ENCODE results near the gene RFX7. TPM values are rescaled to one million over a fixed set of nuclear protein-coding genes. Genes with fewer than 3 reads are reported as not detected.
A peak's percentile ranks its signal among the peaks of the same experiment; 100 is the strongest.

Gene RFX7
- total and polyA plus RNA-seq, 2 of the 8 experiments (the other 6 are each of a cell fraction or from before 2014, with no cell fraction given): 10.4 to 40.9 TPM

- Histone ChIP-seq H3K4ac (replicated peaks; ENCODE audit: insufficient read length, low read depth, low read length) (peak overlapping the region; percentile 96), H3K23me2 (ENCODE audit: low read depth, low read length) (no peaks in the 10 kb centered on the region), H4K8ac (ENCODE audit: extremely low read depth, insufficient read depth, low read length) (0 out of 2 replicates have a peak overlapping the region, but pooled peaks have one; percentile 74), H3K27ac (ENCODE audit: low read depth, low read length) (peak overlapping the region; percentile 78), H3K23ac (ENCODE audit: insufficient read length) (no peak overlapping the region), H3K9ac (replicated peaks in 1 of 4; ENCODE audit: extremely low read depth in 1 of 4, low read depth in 3 of 4, low read length in 3 of 4) (peak overlapping the region; percentile 65 to 87 (median 76)), H3K56ac (replicated peaks; ENCODE audit: insufficient read length, low read depth, low read length) (peak overlapping the region; percentile 5), H2BK12ac (ENCODE audit: low read depth, low read length) (peak overlapping the region; percentile 86; the same call in 1 of the 2 replicates), H2BK5ac (ENCODE audit: low read depth, low read length) (peak overlapping the region; percentile 91), H3K18ac (ENCODE audit: extremely low read depth, low read length) (peak overlapping the region; percentile 82; the same call in 1 of the 2 replicates), H4K5ac (ENCODE audit: insufficient read length, low read depth, low read length) (peak overlapping the region; percentile 86), H2BK20ac (ENCODE audit: low read length) (no peak overlapping the region), H4K20me1 (replicated peaks in 1 of 2; ENCODE audit: control insufficient read depth in 1 of 2, insufficient read depth in 2 of 2, low read length in 2 of 2) (no peaks in the 10 kb centered on the region), H2AK5ac (ENCODE audit: low read depth, low read length) (no peak overlapping the region), H3K36me3 (ENCODE audit: control insufficient read depth in 2 of 4, insufficient read depth in 4 of 4, low read length in 3 of 4) (no peaks in the 10 kb centered on the region), H4K91ac (replicated peaks; ENCODE audit: insufficient read length, low read length) (peak overlapping the region; percentile 94), H2AFZ (ENCODE audit: low read length) (no peak overlapping the region), H3K27me3 (replicated peaks in 1 of 4; ENCODE audit: control insufficient read depth in 3 of 4, extremely low read depth in 1 of 4, insufficient read depth in 3 of 4, low read length in 3 of 4) (no peaks in the 10 kb centered on the region), H3K79me2 (ENCODE audit: control insufficient read depth in 1 of 2, insufficient read depth in 2 of 2, low read length in 2 of 2) (peaks cover 12 to 36% of the 10 kb centered on the region in 2 experiments; a peak in 3 of 4 replicates), H2BK15ac (ENCODE audit: low read length) (no peak overlapping the region), H2BK120ac (replicated peaks; ENCODE audit: low read depth, low read length) (peak overlapping the region; percentile 97), H3K79me1 (ENCODE audit: low read depth, low read length) (no peaks in the 10 kb centered on the region), H3K4me2 (ENCODE audit: insufficient read depth in 1 of 2, low read depth in 2 of 2, low read length in 2 of 2) (peak overlapping the region; percentile 69 to 78), H3K14ac (ENCODE audit: insufficient read length) (no peak overlapping the region), H3K9me3 (ENCODE audit: insufficient read depth in 2 of 2, low read depth in 1 of 2, low read length in 1 of 2) (no peaks in the 10 kb centered on the region), H3K4me3 (ENCODE audit: extremely low read depth in 1 of 4, insufficient read depth in 2 of 4, low read depth in 3 of 4, low read length in 4 of 4) (peak overlapping the region; percentile 41 to 100 (median 79)), H3K4me1 (replicated peaks in 1 of 4; ENCODE audit: control insufficient read depth in 3 of 4, insufficient read depth in 4 of 4, low read length in 3 of 4) (peaks cover 7 to 15% (median 11%) of the 10 kb centered on the region in 4 experiments; a peak in 6 of 7 replicates)
- DNase-seq (ENCODE audit: low read depth in 1 of 2, low spot score in 2 of 2) (peak in 1 of 2 experiments; percentile 72), FAIRE-seq (peak; percentile 7)
- 3% methylated on average over 27 of the region's 29 CpGs; no CpG with 5 or more reads in 1 of the 2 experiments for WGBS, 2 experiments (ENCODE audit: extremely low coverage in 1 of 2, insufficient coverage in 1 of 2, insufficient read length in 1 of 2, insufficient replicate concordance in 2 of 2, low coverage in 1 of 2, low lambda C conversion rate in 2 of 2, missing lambda C conversion rate in 1 of 2)
- POLR2A ChIA-PET (ENCODE audit: partially characterized antibody): interaction anchor here (0.6 to 1.5 kb wide), 17 partner anchors 9 to 248 kb away, joined by 3 to 7 read pairs (median 3); partner anchors contain the start of gene MNS1
- CTCF ChIA-PET (ENCODE audit: partially characterized antibody): interaction anchor here (0.6 to 2.3 kb wide), 11 partner anchors 16 to 502 kb away, joined by 3 to 9 read pairs (median 3); no protein-coding TSS in a partner anchor
- no peak for TF ChIP-seq POU5F1 (IDR thresholded peaks at IDR 0.05; ENCODE audit: low read depth, low read length)
- no peak for TF ChIP-seq BCL11A (IDR thresholded peaks at IDR 0.05; ENCODE audit: low read depth in 2 of 2, low read length in 2 of 2)
- no peak for TF ChIP-seq HDAC2 (IDR thresholded peaks at IDR 0.05; ENCODE audit: borderline replicate concordance in 1 of 2, low read depth in 2 of 2, low read length in 2 of 2)
- TF ChIP-seq SIRT6 (IDR thresholded peaks at IDR 0.05; ENCODE audit: low read length): no peak
- no peak for TF ChIP-seq RNF2 (IDR thresholded peaks at IDR 0.05; ENCODE audit: borderline replicate concordance, low read depth, low read length, missing control alignments, poor library complexity, severe bottlenecking)
- TF ChIP-seq TAF1 (IDR thresholded peaks at IDR 0.05; ENCODE audit: low read depth, low read length): peak; percentile 66; the same call in 1 of the 2 replicates
- peak; percentile 69 for TF ChIP-seq SP1 (IDR thresholded peaks at IDR 0.05; ENCODE audit: low read depth, low read length)
- TF ChIP-seq NANOG (IDR thresholded peaks at IDR 0.05; ENCODE audit: insufficient read depth, low read depth, low read length, poor library complexity, severe bottlenecking): no peak
- TF ChIP-seq, protein P1, sequence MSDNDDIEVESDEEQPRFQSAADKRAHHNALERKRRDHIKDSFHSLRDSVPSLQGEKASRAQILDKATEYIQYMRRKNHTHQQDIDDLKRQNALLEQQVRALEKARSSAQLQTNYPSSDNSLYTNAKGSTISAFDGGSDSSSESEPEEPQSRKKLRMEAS (IDR thresholded peaks at IDR 0.05): peak; percentile 64; the same call in 1 of the 2 replicates
- peak; percentile 75 for TF ChIP-seq ASH2L (IDR thresholded peaks at IDR 0.05; ENCODE audit: low read length)
Measured at GRCh38 chr15:56244038-56244810, 545 bp upstream of the RFX7 start.

All from H1 (cell line).